Mesothelial cell of epicardium (in vitro differentiated cells): ENCODE data around the gene GREB1L. TPM values are rescaled to one million over a fixed set of nuclear protein-coding genes. Genes with fewer than 3 reads are reported as not detected.

ENCODE experiments used
- DNase-seq, 2 experiments: peaks; one replicate each; pipeline ENCODE4 v3.0.0; 2021; ENCODE audit warnings: low spot score in 2 of 2; ENCODE audit not compliant: unreplicated experiment in 2 of 2
- H3K27ac Mint-ChIP-seq: 2 replicates; pipeline ENCODE4 v1.8.0; 2021; ENCODE audit warnings: mixed read lengths
- H3K27me3 Mint-ChIP-seq: 2 replicates; pipeline ENCODE4 v1.8.0; 2021; ENCODE audit warnings: low read depth, mixed read lengths
- H3K36me3 Mint-ChIP-seq: 2 replicates; pipeline ENCODE4 v1.8.0; 2021; ENCODE audit warnings: mixed read lengths
- H3K4me1 Mint-ChIP-seq: 2 replicates; pipeline ENCODE4 v1.8.0; 2021; ENCODE audit warnings: mixed read lengths
- H3K4me3 Mint-ChIP-seq: 2 replicates; pipeline ENCODE4 v1.8.0; 2021; ENCODE audit warnings: mild to moderate bottlenecking, moderate library complexity, mixed read lengths
- H3K9me3 Mint-ChIP-seq: 2 replicates; pipeline ENCODE4 v1.8.0; 2021; ENCODE audit warnings: mixed read lengths
- total RNA-seq: library from RNA; stranded (reverse); gene quantifications from 3 replicates; pipeline ENCODE4 v1.2.1, GENCODE V29; 2021
- TF ChIP-seq, protein P1 (sequence below): fragments of 200-600 bp; sonication (generic); IDR thresholded peaks from one replicate; pipeline ENCODE4 v1.5.0; 2021; ENCODE audit warnings: antibody characterized with exemption; ENCODE audit not compliant: unreplicated experiment

GREB1L gene
- total RNA-seq, 1 donor from 2014 or later, result 25.5 TPM

DNA sequence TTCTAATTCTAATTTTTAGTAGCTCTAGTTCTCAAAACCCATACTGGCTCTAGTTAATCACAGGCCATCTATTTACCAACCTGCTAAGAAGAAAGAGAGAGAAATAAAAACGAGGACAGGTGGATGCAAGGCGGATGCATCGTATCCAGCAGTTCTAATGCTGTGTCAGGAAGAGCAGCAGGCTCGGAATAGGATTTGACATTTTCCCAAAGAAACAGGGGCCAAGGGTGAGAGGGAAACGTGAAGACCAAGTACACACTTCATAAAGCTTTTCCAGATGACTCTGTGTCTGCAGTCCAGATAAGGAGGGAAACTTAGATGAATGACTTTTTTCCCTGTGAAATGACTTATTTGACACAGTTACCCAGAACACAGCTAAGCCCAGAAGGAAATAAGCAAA is 241.0 kb downstream of the GREB1L start:
- H3K4me3 Mint-ChIP-seq, result no peak overlapping the region
- no peaks in the 10 kb centered on the region for H3K9me3 Mint-ChIP-seq
- peaks cover 12% of the 10 kb centered on the region for H3K4me1 Mint-ChIP-seq

DNA sequence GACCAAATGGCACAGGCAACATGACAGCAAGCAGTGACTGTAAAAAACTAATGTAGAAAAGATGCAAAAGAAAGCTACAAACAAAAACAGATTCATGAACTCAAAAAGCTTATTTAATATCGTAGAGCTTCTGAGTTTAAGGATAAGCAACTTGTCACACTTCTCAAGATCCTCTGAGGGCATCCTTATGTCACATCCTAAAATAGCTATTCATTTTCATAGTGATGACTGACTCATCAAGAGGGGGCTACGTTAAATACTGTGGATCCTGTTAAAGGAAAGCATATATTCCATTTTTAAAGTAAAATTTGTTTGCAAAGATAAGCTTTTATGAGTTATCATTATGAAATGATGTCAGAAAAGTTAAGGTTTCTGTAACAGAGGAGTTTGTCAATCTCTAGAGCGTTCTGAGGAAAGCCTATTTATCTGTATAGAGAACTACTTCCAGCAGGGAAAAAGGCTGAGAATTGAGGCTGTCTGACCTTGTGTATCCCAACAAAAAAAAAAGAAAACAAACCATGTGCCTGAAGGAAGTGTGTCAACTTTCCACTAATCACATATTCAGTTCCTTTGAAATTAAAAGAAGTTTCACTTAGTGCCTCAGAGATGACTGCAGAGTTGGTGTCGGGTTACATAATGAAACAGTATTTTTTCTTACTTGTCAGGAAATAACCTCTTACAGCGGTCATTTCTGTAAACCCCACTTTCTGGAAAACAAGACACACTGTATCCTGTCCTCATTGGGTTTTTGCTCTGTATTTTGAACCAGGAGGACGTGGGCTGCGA is 243.0 kb downstream of the GREB1L start:
- H3K27me3 Mint-ChIP-seq, result peaks cover 18% of the 10 kb centered on the region
- peaks cover 12% of the 10 kb centered on the region for H3K4me1 Mint-ChIP-seq
- TF ChIP-seq, protein P1, sequence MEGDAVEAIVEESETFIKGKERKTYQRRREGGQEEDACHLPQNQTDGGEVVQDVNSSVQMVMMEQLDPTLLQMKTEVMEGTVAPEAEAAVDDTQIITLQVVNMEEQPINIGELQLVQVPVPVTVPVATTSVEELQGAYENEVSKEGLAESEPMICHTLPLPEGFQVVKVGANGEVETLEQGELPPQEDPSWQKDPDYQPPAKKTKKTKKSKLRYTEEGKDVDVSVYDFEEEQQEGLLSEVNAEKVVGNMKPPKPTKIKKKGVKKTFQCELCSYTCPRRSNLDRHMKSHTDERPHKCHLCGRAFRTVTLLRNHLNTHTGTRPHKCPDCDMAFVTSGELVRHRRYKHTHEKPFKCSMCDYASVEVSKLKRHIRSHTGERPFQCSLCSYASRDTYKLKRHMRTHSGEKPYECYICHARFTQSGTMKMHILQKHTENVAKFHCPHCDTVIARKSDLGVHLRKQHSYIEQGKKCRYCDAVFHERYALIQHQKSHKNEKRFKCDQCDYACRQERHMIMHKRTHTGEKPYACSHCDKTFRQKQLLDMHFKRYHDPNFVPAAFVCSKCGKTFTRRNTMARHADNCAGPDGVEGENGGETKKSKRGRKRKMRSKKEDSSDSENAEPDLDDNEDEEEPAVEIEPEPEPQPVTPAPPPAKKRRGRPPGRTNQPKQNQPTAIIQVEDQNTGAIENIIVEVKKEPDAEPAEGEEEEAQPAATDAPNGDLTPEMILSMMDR, result no peak
- no peak overlapping the region for H3K27ac Mint-ChIP-seq
- no peak for DNase-seq
- peaks cover 7% of the 10 kb centered on the region for H3K36me3 Mint-ChIP-seq
- no peak overlapping the region for H3K4me3 Mint-ChIP-seq
- no peaks in the 10 kb centered on the region for H3K9me3 Mint-ChIP-seq

More for the DNA sequence above, 241.0 kb downstream of the GREB1L start:
- TF ChIP-seq, protein P1, result no peak
- Mint-ChIP-seq H3K27me3 (peaks cover 18% of the 10 kb centered on the region), H3K27ac (no peak overlapping the region), H3K36me3 (peaks cover 7% of the 10 kb centered on the region)
- no peak for DNase-seq

DNA sequence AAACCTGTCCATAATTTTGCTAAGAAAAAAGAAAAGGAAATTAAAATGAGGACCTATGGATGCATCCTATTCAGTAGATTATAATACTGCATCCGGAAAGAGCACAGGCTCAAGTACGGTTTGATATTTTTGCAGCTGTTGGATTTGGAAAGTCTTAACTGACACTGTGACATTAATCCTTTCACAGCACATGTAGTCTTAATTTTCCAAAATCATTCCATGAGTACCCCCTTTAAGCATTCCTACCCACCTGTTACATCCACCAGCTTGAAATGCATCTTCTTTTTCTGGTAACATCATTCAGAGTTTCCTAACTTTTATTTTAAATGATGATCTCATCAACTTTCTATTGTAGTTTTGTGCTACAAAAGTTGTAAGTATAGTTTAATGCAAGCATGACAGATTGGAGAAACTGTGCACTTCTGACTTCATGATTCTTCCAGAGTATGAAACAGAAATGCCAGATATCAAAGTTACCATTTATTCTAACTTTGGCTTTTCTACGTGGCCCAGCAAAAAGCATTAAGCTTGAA is 244.9 kb downstream of the GREB1L start:
- Mint-ChIP-seq H3K27ac (no peak overlapping the region), H3K4me1 (peaks cover 10% of the 10 kb centered on the region), H3K9me3 (no peaks in the 10 kb centered on the region), H3K36me3 (peaks cover 11% of the 10 kb centered on the region), H3K4me3 (no peak overlapping the region), H3K27me3 (peaks cover 9% of the 10 kb centered on the region)
- DNase-seq, result no peak
- TF ChIP-seq, protein P1, result no peak

DNA sequence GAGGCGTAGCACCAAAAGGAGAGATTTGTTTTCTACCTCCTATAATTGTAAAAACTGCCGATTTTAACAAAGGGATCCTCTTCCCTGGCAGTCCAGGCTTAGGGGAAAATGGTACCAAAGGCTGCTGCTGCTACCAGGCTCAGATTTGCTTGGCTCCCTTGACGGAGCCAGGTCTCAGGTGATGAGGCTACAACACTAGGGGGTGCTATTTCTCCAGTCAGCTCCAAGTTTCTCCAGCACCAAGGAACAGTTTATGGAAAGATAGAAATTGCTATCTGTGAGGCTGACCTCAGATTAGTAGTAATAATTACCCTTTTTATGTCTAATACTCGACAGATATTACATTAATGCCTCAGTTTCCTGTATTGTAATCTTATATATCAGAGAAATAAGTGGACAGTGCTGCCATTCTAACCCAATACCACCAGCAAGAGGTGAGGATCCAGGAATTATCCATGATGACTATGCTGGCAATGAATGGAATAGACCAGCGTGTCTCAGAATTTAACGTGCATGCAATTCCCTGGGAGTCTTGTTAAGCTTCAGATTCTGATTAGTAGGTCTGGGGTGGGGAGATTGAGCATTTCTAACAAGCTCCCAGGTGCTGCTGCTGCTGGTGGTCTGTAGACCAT is 247.2 kb downstream of the GREB1L start:
- H3K4me1 Mint-ChIP-seq, result peaks cover 6% of the 10 kb centered on the region
- peaks cover 9% of the 10 kb centered on the region for H3K27me3 Mint-ChIP-seq
- no peaks in the 10 kb centered on the region for H3K9me3 Mint-ChIP-seq
- H3K27ac Mint-ChIP-seq, result no peak overlapping the region
- TF ChIP-seq, protein P1, result peak; percentile 31
- DNase-seq, result no peak
- H3K4me3 Mint-ChIP-seq, result no peak overlapping the region
- peaks cover 12% of the 10 kb centered on the region for H3K36me3 Mint-ChIP-seq

- TF ChIP-seq, protein P1, result no peak
- DNase-seq, result no peak
- H3K27ac Mint-ChIP-seq, result no peak overlapping the region
- H3K36me3 Mint-ChIP-seq, result peaks cover 14% of the 10 kb centered on the region
- H3K4me3 Mint-ChIP-seq, result no peak overlapping the region
- peaks cover 9% of the 10 kb centered on the region for H3K27me3 Mint-ChIP-seq
- H3K4me1 Mint-ChIP-seq, result peaks cover 2% of the 10 kb centered on the region
- H3K9me3 Mint-ChIP-seq, result no peaks in the 10 kb centered on the region
Observed at GRCh38 chr18:21489919-21490495, 248.0 kb downstream of the GREB1L start.
